CD4-positive, CD25-positive, alpha-beta regulatory T cell (primary cell): ENCODE measurements around the gene MACROD2. TPM values are rescaled to one million over a fixed set of nuclear protein-coding genes. Genes with fewer than 3 reads are reported as not detected.
A peak's percentile ranks its signal among the peaks of the same experiment; 100 is the strongest.

ENCODE experiments used
- ATAC-seq, 2 donors: fragments of 150-1000 bp; cut with Tn5 transposase; one replicate each; pipeline ENCODE4 v1.10.0; 2021; ENCODE audit warnings: low read depth in 2 of 2, moderate number of reproducible peaks in 2 of 2, moderate library complexity in 1 of 2
- DNase-seq, 3 donors: peaks; one replicate each; pipeline versions ENCODE4 v3.0.0 to v3.0.0-alpha.2; 2012 to 2022; ENCODE audit warnings: mixed read lengths in 1 of 3
- H3K27ac ChIP-seq: one replicate; pipeline ENCODE4 v1.7.0; 2013; ENCODE audit warnings: mild to moderate bottlenecking, low read length; ENCODE audit not compliant: insufficient read depth, poor library complexity, severe bottlenecking
- H3K27me3 ChIP-seq: one replicate; pipeline ENCODE4 v1.7.0; 2013; ENCODE audit warnings: low read length; ENCODE audit not compliant: control insufficient read depth, insufficient read depth
- H3K36me3 ChIP-seq: one replicate; pipeline ENCODE4 v1.7.0; 2013; ENCODE audit warnings: mild to moderate bottlenecking, low read length, moderate library complexity; ENCODE audit not compliant: control insufficient read depth, insufficient read depth
- H3K4me1 ChIP-seq: 2 replicates; pipeline ENCODE4 v1.7.0; 2013; ENCODE audit warnings: mild to moderate bottlenecking, low read length; ENCODE audit not compliant: insufficient read depth, control insufficient read depth, poor library complexity, severe bottlenecking
- H3K4me3 ChIP-seq: one replicate; pipeline ENCODE4 v1.7.0; 2013; ENCODE audit warnings: low read depth, mild to moderate bottlenecking, low read length, moderate library complexity
- H3K9me3 ChIP-seq, 2 experiments: 1 replicate in 1 of 2; 2 replicates in 1 of 2; pipeline ENCODE4 v1.7.0; 2013; ENCODE audit warnings: low read length in 2 of 2, mild to moderate bottlenecking in 1 of 2, moderate library complexity in 1 of 2; ENCODE audit not compliant: control insufficient read depth in 2 of 2
- H3K27ac Mint-ChIP-seq, 3 donors: one replicate each; pipeline ENCODE4 v1.8.0; 2020 to 2022; ENCODE audit warnings: mild to moderate bottlenecking in 3 of 3, mixed read lengths in 3 of 3, moderate library complexity in 2 of 3
- H3K27me3 Mint-ChIP-seq: one replicate; pipeline ENCODE4 v1.8.0; 2022; ENCODE audit warnings: mild to moderate bottlenecking, mixed read lengths
- H3K36me3 Mint-ChIP-seq: one replicate; pipeline ENCODE4 v1.8.0; 2020; ENCODE audit warnings: mixed read lengths
- H3K4me1 Mint-ChIP-seq, 4 donors: one replicate each; pipeline ENCODE4 v1.8.0; 2020 to 2022; ENCODE audit warnings: mixed read lengths in 4 of 4, mild to moderate bottlenecking in 1 of 4
- H3K4me3 Mint-ChIP-seq, 4 donors: one replicate each; pipeline ENCODE4 v1.8.0; 2020 to 2022; ENCODE audit warnings: mild to moderate bottlenecking in 4 of 4, mixed read lengths in 4 of 4, moderate library complexity in 3 of 4
- H3K9me3 Mint-ChIP-seq, 7 donors: one replicate each; pipeline ENCODE4 v1.8.0; 2020 to 2022; ENCODE audit warnings: mixed read lengths in 7 of 7, mild to moderate bottlenecking in 3 of 7, moderate library complexity in 2 of 7
- polyA plus RNA-seq, 4 donors: library from polyadenylated mRNA; unstranded; fragments of 300-500 nt; fragmentation: Illumina TruSeq; gene quantifications; one replicate each; pipeline ENCODE4 v1.2.3, GENCODE V29; 2021
- total RNA-seq: library from RNA; stranded (reverse); gene quantifications from one replicate; pipeline ENCODE4 v1.2.3, GENCODE V29; 2022

Gene MACROD2
- total and polyA plus RNA-seq, 5 donors from 2014 or later: 1.4 TPM; not detected in 4

- no peaks in the 10 kb centered on the region for H3K27me3 ChIP-seq
- no peaks in the 10 kb centered on the region for H3K9me3 ChIP-seq
- H3K36me3 Mint-ChIP-seq: no peaks in the 10 kb centered on the region
- H3K9me3 Mint-ChIP-seq: peaks cover 0 to 15% (median 2%) of the 10 kb centered on the region in 7 donors
- H3K4me3 ChIP-seq: no peak overlapping the region
- no peaks in the 10 kb centered on the region for H3K4me1 ChIP-seq
- DNase-seq: no peak
- no peak overlapping the region for H3K27ac Mint-ChIP-seq
- H3K27me3 Mint-ChIP-seq: no peaks in the 10 kb centered on the region
- H3K36me3 ChIP-seq: no peaks in the 10 kb centered on the region
- H3K27ac ChIP-seq: no peak overlapping the region
- no peak for ATAC-seq
- no peaks in the 10 kb centered on the region for H3K4me1 Mint-ChIP-seq
- no peak overlapping the region for H3K4me3 Mint-ChIP-seq
These were observed 336.3 kb downstream of the MACROD2 start for GRCh38 chr20:14331646-14332045.

- no peak overlapping the region for H3K4me3 Mint-ChIP-seq
- H3K4me1 ChIP-seq: no peaks in the 10 kb centered on the region
- H3K9me3 Mint-ChIP-seq: peaks cover 0 to 15% (median 2%) of the 10 kb centered on the region in 7 donors
- ATAC-seq (no peak), DNase-seq (no peak)
- no peak overlapping the region for H3K27ac ChIP-seq
- H3K27ac Mint-ChIP-seq: no peak overlapping the region
- no peaks in the 10 kb centered on the region for H3K36me3 Mint-ChIP-seq
- no peaks in the 10 kb centered on the region for H3K36me3 ChIP-seq
- H3K4me3 ChIP-seq: no peak overlapping the region
- H3K4me1 Mint-ChIP-seq: no peaks in the 10 kb centered on the region
- H3K27me3 ChIP-seq: no peaks in the 10 kb centered on the region
- no peaks in the 10 kb centered on the region for H3K27me3 Mint-ChIP-seq
- no peaks in the 10 kb centered on the region for H3K9me3 ChIP-seq
These were observed 337.6 kb downstream of the MACROD2 start for GRCh38 chr20:14332866-14333265.

- no peak overlapping the region for H3K27ac Mint-ChIP-seq
- no peak overlapping the region for H3K27ac ChIP-seq
- H3K9me3 Mint-ChIP-seq: peaks cover 0 to 10% (median 2%) of the 10 kb centered on the region in 7 donors
- no peak for ATAC-seq
- no peak overlapping the region for H3K4me3 Mint-ChIP-seq
- no peak for DNase-seq
- H3K36me3 ChIP-seq: no peaks in the 10 kb centered on the region
- H3K27me3 ChIP-seq: no peaks in the 10 kb centered on the region
- H3K27me3 Mint-ChIP-seq: no peaks in the 10 kb centered on the region
- no peaks in the 10 kb centered on the region for H3K4me1 Mint-ChIP-seq
- H3K4me1 ChIP-seq: no peaks in the 10 kb centered on the region
- H3K9me3 ChIP-seq: no peaks in the 10 kb centered on the region
- no peaks in the 10 kb centered on the region for H3K36me3 Mint-ChIP-seq
- no peak overlapping the region for H3K4me3 ChIP-seq
These were observed 338.4 kb downstream of the MACROD2 start for GRCh38 chr20:14333721-14334120.

- Histone ChIP-seq H3K27me3 (no peaks in the 10 kb centered on the region), H3K4me3 (no peak overlapping the region), H3K27ac (no peak overlapping the region), H3K9me3 (no peaks in the 10 kb centered on the region), H3K4me1 (no peaks in the 10 kb centered on the region), H3K36me3 (no peaks in the 10 kb centered on the region)
- Mint-ChIP-seq H3K27ac (no peak overlapping the region), H3K36me3 (no peaks in the 10 kb centered on the region), H3K4me3 (no peak overlapping the region), H3K9me3 (peaks cover 0 to 14% (median 2%) of the 10 kb centered on the region in 7 donors), H3K27me3 (no peaks in the 10 kb centered on the region), H3K4me1 (no peaks in the 10 kb centered on the region)
- DNase-seq (no peak), ATAC-seq (no peak)
These were observed 339.1 kb downstream of the MACROD2 start for GRCh38 chr20:14334306-14334930.

GRCh38 chr20:14335052-14335451 lies 339.7 kb downstream of the MACROD2 start:
- Mint-ChIP-seq H3K27ac (no peak overlapping the region), H3K4me3 (no peak overlapping the region), H3K9me3 (peaks cover 0 to 11% (median 2%) of the 10 kb centered on the region in 7 donors), H3K27me3 (no peaks in the 10 kb centered on the region), H3K36me3 (no peaks in the 10 kb centered on the region), H3K4me1 (no peaks in the 10 kb centered on the region)
- DNase-seq (no peak), ATAC-seq (no peak)
- Histone ChIP-seq H3K4me1 (no peaks in the 10 kb centered on the region), H3K27ac (no peak overlapping the region), H3K36me3 (no peaks in the 10 kb centered on the region), H3K27me3 (no peaks in the 10 kb centered on the region), H3K4me3 (no peak overlapping the region), H3K9me3 (no peaks in the 10 kb centered on the region)

- Mint-ChIP-seq H3K4me1 (no peaks in the 10 kb centered on the region), H3K27ac (no peak overlapping the region), H3K27me3 (no peaks in the 10 kb centered on the region), H3K36me3 (no peaks in the 10 kb centered on the region), H3K4me3 (no peak overlapping the region), H3K9me3 (peaks cover 0 to 8% (median 3%) of the 10 kb centered on the region in 7 donors)
- H3K36me3 ChIP-seq: no peaks in the 10 kb centered on the region
- H3K4me1 ChIP-seq: no peaks in the 10 kb centered on the region
- H3K4me3 ChIP-seq: no peak overlapping the region
- DNase-seq (no peak), ATAC-seq (no peak)
- no peaks in the 10 kb centered on the region for H3K9me3 ChIP-seq
- H3K27ac ChIP-seq: no peak overlapping the region
- no peaks in the 10 kb centered on the region for H3K27me3 ChIP-seq
These were observed 341.4 kb downstream of the MACROD2 start for GRCh38 chr20:14336686-14337085.

- Histone ChIP-seq H3K4me1 (no peaks in the 10 kb centered on the region), H3K9me3 (no peaks in the 10 kb centered on the region), H3K27me3 (no peaks in the 10 kb centered on the region), H3K4me3 (no peak within 1 kb of the TSS), H3K27ac (no peak within 1 kb of the TSS), H3K36me3 (no peaks in the 10 kb centered on the region)
- peak in 1 of 3 donors; percentile 1 for DNase-seq
- H3K4me3 Mint-ChIP-seq: no peak within 1 kb of the TSS
- H3K9me3 Mint-ChIP-seq: peaks cover 0 to 8% (median 4%) of the 10 kb centered on the region in 7 donors
- H3K36me3 Mint-ChIP-seq: no peaks in the 10 kb centered on the region
- H3K27me3 Mint-ChIP-seq: no peaks in the 10 kb centered on the region
- no peak within 1 kb of the TSS for H3K27ac Mint-ChIP-seq
- H3K4me1 Mint-ChIP-seq: no peaks in the 10 kb centered on the region
- no peak for ATAC-seq
These were observed 342.3 kb downstream of the MACROD2 start, which contains the start of gene FLRT3 for GRCh38 chr20:14337400-14338171. Gene FLRT3, minus strand, starts transcription at chr20:14337612. Its CDS starts 10,106 bp downstream, at chr20:14327506.
